GM20000 (cell line): Measurements from ENCODE around the gene ATP6V1C2.

Experiments
- DNase-seq: peaks from one replicate; pipeline ENCODE4 v3.0.0; 2012; ENCODE audit warnings: low spot score
- TF ChIP-seq, protein P1 (sequence below): IDR thresholded peaks from 2 replicates; pipeline ENCODE4 v1.5.1; 2012; ENCODE audit warnings: mild to moderate bottlenecking, control low read depth; ENCODE audit errors: extremely low read depth, missing control alignments

ATP6V1C2 gene

DNA sequence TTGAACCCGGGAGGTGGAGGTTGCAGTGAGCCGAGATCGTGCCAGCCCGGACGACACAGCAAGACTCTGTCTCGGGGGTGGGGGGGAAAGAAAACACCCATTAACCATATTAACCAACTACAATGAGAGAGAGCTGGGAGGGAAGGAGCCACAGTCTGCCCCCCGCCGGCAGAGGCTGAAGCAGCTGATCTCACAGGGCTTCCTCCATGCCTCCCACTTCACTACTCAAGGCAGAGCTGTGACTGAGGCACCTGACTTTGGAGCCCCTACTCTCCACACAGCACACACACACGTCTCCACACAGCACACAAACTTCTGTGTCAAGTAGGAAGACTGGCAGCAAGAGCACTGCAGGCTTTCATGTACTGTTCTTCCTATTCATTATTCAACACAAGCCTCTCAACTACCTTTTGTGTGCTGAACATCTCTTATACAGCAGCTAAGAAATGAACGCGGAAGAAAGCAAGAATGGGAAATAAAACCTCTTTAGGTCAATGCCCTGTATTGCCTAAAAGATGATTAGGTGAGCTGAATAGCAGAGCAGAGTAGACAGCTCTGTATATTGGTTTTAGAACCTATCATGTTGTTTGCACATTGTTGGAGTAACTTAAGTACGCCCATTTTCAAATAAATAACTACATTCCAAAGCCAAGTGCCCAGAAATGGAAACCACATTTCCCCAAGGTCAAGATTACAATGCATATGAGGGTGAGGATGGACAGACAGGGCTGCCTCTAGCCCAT, 65.0 kb downstream of the ATP6V1C2 start:
- TF ChIP-seq, protein P1, sequence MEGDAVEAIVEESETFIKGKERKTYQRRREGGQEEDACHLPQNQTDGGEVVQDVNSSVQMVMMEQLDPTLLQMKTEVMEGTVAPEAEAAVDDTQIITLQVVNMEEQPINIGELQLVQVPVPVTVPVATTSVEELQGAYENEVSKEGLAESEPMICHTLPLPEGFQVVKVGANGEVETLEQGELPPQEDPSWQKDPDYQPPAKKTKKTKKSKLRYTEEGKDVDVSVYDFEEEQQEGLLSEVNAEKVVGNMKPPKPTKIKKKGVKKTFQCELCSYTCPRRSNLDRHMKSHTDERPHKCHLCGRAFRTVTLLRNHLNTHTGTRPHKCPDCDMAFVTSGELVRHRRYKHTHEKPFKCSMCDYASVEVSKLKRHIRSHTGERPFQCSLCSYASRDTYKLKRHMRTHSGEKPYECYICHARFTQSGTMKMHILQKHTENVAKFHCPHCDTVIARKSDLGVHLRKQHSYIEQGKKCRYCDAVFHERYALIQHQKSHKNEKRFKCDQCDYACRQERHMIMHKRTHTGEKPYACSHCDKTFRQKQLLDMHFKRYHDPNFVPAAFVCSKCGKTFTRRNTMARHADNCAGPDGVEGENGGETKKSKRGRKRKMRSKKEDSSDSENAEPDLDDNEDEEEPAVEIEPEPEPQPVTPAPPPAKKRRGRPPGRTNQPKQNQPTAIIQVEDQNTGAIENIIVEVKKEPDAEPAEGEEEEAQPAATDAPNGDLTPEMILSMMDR = no peak
- no peak for DNase-seq

GRCh38 chr2:10787176-10787968, 65.9 kb downstream of the ATP6V1C2 start:
- DNase-seq = peak; percentile 45
- TF ChIP-seq, protein P1 = no peak

GRCh38 chr2:10788855-10789254, 67.4 kb downstream of the ATP6V1C2 start:
- TF ChIP-seq, protein P1 = no peak
- no peak for DNase-seq

GRCh38 chr2:10790228-10790973, 69.0 kb downstream of the ATP6V1C2 start:
- TF ChIP-seq, protein P1 = no peak
- DNase-seq = peak; percentile 68

- DNase-seq = no peak
- TF ChIP-seq, protein P1 = no peak
Observed at GRCh38 chr2:10792001-10792634, 70.7 kb downstream of the ATP6V1C2 start.

DNA sequence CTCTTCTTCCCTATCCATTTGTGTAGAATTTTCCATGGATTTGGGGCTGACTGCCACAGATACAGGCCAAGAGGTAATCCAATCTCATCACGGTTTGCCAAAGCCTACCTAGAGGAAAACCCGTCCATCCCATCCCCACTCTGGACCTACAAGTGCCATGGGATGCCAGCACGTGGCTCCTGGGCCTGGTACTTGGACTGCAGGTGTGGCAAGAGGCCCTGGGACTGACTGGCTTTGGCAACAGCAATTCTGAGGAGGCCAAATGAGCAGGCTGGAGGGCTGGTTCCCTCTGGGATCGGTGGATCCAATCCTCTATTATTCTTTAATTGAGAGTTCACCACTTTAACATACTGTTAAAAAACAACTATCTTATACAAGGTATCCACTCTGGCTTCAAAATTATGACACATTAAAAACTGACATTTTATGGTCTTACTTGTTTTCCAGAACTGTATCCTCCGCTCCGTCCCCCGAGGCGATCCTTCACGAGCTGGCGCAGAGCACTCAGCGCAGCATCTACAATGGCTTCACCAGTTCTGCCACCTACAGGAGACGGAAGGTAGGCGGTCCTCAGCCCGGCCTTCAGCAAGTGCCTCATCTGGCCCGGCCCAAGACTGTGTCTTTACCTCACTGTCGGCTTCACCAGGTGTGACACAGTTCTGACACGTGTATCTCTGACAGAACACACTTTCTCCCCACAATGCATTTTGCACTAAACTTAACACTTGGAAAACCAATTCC, 71.4 kb downstream of the ATP6V1C2 start:
- no peak for DNase-seq
- TF ChIP-seq, protein P1 = no peak
